ENCODE results near the gene MBD6.

DNA sequence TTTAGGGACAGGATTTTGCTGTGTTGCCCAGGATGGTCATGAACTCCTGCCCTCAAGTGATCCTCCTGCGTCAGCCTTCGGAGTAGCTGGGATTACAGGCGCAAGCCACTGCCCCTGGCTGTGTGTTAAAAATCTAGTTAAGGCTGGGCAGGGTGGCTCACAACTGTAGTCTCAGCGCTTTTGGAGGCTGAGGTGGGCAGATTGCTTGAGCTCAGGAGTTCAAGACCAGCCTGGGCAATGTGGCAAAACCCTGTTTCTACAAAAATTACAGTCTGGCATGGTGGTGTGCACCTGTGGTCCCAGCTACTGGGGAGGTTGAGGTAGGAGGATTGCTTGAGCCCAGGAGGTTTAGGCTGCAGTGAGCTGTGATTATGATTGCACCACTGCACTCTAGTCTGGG, 11.5 kb upstream of the MBD6 start:
- TF ChIP-seq MEIS2 (CRISPR knock-in tag; IDR thresholded peaks at IDR 0.05) (no peak), HIVEP1 (CRISPR knock-in tag; IDR thresholded peaks at IDR 0.05) (no peak), U2AF2 (IDR thresholded peaks at IDR 0.05; ENCODE audit: low read depth, low read length) (no peak), NFIC (IDR thresholded peaks at IDR 0.05; ENCODE audit: low read length) (no peak), ZNF619 (CRISPR knock-in tag; IDR thresholded peaks at IDR 0.05) (no peak), SOX6 (IDR thresholded peaks at IDR 0.05) (no peak), SOX6 (CRISPR knock-in tag; IDR thresholded peaks at IDR 0.05) (no peak), FOXM1 (CRISPR knock-in tag; IDR thresholded peaks at IDR 0.05) (no peak), POLR2G (IDR thresholded peaks at IDR 0.05; ENCODE audit: low read depth, low read length) (no peak), GTF2F1 (IDR thresholded peaks at IDR 0.05; ENCODE audit: low read length) (no peak)
- TF ChIP-seq, protein P1, sequence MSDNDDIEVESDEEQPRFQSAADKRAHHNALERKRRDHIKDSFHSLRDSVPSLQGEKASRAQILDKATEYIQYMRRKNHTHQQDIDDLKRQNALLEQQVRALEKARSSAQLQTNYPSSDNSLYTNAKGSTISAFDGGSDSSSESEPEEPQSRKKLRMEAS (IDR thresholded peaks at IDR 0.05) = no peak
- TF ChIP-seq, protein P2, sequence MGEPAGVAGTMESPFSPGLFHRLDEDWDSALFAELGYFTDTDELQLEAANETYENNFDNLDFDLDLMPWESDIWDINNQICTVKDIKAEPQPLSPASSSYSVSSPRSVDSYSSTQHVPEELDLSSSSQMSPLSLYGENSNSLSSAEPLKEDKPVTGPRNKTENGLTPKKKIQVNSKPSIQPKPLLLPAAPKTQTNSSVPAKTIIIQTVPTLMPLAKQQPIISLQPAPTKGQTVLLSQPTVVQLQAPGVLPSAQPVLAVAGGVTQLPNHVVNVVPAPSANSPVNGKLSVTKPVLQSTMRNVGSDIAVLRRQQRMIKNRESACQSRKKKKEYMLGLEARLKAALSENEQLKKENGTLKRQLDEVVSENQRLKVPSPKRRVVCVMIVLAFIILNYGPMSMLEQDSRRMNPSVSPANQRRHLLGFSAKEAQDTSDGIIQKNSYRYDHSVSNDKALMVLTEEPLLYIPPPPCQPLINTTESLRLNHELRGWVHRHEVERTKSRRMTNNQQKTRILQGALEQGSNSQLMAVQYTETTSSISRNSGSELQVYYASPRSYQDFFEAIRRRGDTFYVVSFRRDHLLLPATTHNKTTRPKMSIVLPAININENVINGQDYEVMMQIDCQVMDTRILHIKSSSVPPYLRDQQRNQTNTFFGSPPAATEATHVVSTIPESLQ (CRISPR knock-in tag; conservative IDR thresholded peaks at IDR 0.05) = no peak
- TF ChIP-seq, protein P3, sequence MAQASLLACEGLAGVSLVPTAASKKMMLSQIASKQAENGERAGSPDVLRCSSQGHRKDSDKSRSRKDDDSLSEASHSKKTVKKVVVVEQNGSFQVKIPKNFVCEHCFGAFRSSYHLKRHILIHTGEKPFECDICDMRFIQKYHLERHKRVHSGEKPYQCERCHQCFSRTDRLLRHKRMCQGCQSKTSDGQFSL (CRISPR knock-in tag; IDR thresholded peaks at IDR 0.05) = no peak
- TF ChIP-seq, protein P4, sequence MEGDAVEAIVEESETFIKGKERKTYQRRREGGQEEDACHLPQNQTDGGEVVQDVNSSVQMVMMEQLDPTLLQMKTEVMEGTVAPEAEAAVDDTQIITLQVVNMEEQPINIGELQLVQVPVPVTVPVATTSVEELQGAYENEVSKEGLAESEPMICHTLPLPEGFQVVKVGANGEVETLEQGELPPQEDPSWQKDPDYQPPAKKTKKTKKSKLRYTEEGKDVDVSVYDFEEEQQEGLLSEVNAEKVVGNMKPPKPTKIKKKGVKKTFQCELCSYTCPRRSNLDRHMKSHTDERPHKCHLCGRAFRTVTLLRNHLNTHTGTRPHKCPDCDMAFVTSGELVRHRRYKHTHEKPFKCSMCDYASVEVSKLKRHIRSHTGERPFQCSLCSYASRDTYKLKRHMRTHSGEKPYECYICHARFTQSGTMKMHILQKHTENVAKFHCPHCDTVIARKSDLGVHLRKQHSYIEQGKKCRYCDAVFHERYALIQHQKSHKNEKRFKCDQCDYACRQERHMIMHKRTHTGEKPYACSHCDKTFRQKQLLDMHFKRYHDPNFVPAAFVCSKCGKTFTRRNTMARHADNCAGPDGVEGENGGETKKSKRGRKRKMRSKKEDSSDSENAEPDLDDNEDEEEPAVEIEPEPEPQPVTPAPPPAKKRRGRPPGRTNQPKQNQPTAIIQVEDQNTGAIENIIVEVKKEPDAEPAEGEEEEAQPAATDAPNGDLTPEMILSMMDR (CRISPR knock-in tag; IDR thresholded peaks at IDR 0.05) = no peak

All from HepG2 (cell line).